ENCODE measurements around the gene SAMD4A. TPM values are rescaled to one million over a fixed set of nuclear protein-coding genes. Genes with fewer than 3 reads are reported as not detected.

The SAMD4A gene
- total RNA-seq, 1 experiment from 2014 or later: 18.3 TPM

- peak in 1 of 2 experiments; percentile 35 for DNase-seq
- H4K20me1 ChIP-seq (ENCODE audit: insufficient read depth): no peaks in the 10 kb centered on the region
- no peak overlapping the region for H2AFZ ChIP-seq
- no TSS peak for BruUV-seq (replicated peaks)
- intact Hi-C loops (cut with micrococcal nuclease; ENCODE audit: unreplicated experiment): no loop called here
- no peak for TF ChIP-seq CTCF (conservative IDR thresholded peaks at IDR 0.05)
- no peak for TF ChIP-seq EZH2 (IDR thresholded peaks at IDR 0.05; ENCODE audit: low read depth)
- no peaks in the 10 kb centered on the region for H3K79me2 ChIP-seq (ENCODE audit: low read depth)
- no peaks in the 10 kb centered on the region for H3K36me3 ChIP-seq (ENCODE audit: low read depth)
- POLR2A ChIA-PET (ENCODE audit: unreplicated experiment): no interaction called here
- H3K4me3 ChIP-seq: no peak overlapping the region
- no peak overlapping the region for H3K27ac ChIP-seq
- no peaks in the 10 kb centered on the region for H3F3A ChIP-seq (ENCODE audit: insufficient read depth, low read depth)
- H3K4me1 ChIP-seq (replicated peaks; ENCODE audit: insufficient read depth): no peaks in the 10 kb centered on the region
- no peaks in the 10 kb centered on the region for H3K27me3 ChIP-seq (ENCODE audit: insufficient read depth, low read depth)
- no peaks in the 10 kb centered on the region for H3K9me3 ChIP-seq (ENCODE audit: insufficient read depth, low read depth)
- H3K9me2 ChIP-seq (ENCODE audit: insufficient read depth): no peaks in the 10 kb centered on the region
- H3K4me2 ChIP-seq: no peak overlapping the region
- CTCF ChIA-PET: no interaction called here
Measured at GRCh38 chr14:54697803-54698202, 130.9 kb downstream of the SAMD4A start.

GRCh38 chr14:54698501-54698900 is 131.6 kb downstream of the SAMD4A start:
- intact Hi-C loops (cut with micrococcal nuclease; ENCODE audit: unreplicated experiment): no loop called here
- no peak overlapping the region for H3K4me2 ChIP-seq
- no peaks in the 10 kb centered on the region; the same call in 1 of the 2 replicates for H4K20me1 ChIP-seq (ENCODE audit: insufficient read depth)
- no peak overlapping the region for H3K4me3 ChIP-seq
- H3K27me3 ChIP-seq (ENCODE audit: insufficient read depth, low read depth): no peaks in the 10 kb centered on the region
- no peaks in the 10 kb centered on the region for H3K9me2 ChIP-seq (ENCODE audit: insufficient read depth)
- H3K4me1 ChIP-seq (replicated peaks; ENCODE audit: insufficient read depth): no peaks in the 10 kb centered on the region
- ChIA-PET POLR2A (ENCODE audit: unreplicated experiment) (no interaction called here), CTCF (no interaction called here)
- no peaks in the 10 kb centered on the region for H3K9me3 ChIP-seq (ENCODE audit: insufficient read depth, low read depth)
- H2AFZ ChIP-seq: no peak overlapping the region
- no peaks in the 10 kb centered on the region for H3F3A ChIP-seq (ENCODE audit: insufficient read depth, low read depth)
- no peak for TF ChIP-seq EZH2 (IDR thresholded peaks at IDR 0.05; ENCODE audit: low read depth)
- no peak for TF ChIP-seq CTCF (conservative IDR thresholded peaks at IDR 0.05)
- no peak for DNase-seq
- BruUV-seq (replicated peaks): no TSS peak
- H3K27ac ChIP-seq: no peak overlapping the region
- H3K36me3 ChIP-seq (ENCODE audit: low read depth): no peaks in the 10 kb centered on the region
- H3K79me2 ChIP-seq (ENCODE audit: low read depth): no peaks in the 10 kb centered on the region

- no peak for TF ChIP-seq EZH2 (IDR thresholded peaks at IDR 0.05; ENCODE audit: low read depth)
- TF ChIP-seq CTCF (conservative IDR thresholded peaks at IDR 0.05): no peak
- Histone ChIP-seq H4K20me1 (ENCODE audit: insufficient read depth) (no peaks in the 10 kb centered on the region; the same call in 1 of the 2 replicates), H3K9me2 (ENCODE audit: insufficient read depth) (no peaks in the 10 kb centered on the region), H3K27me3 (ENCODE audit: insufficient read depth, low read depth) (no peaks in the 10 kb centered on the region), H3K36me3 (ENCODE audit: low read depth) (no peaks in the 10 kb centered on the region), H3K79me2 (ENCODE audit: low read depth) (no peaks in the 10 kb centered on the region), H3F3A (ENCODE audit: insufficient read depth, low read depth) (no peaks in the 10 kb centered on the region), H3K4me3 (no peak overlapping the region), H3K4me1 (replicated peaks; ENCODE audit: insufficient read depth) (no peaks in the 10 kb centered on the region), H3K9me3 (ENCODE audit: insufficient read depth, low read depth) (no peaks in the 10 kb centered on the region), H2AFZ (no peak overlapping the region), H3K4me2 (no peak overlapping the region), H3K27ac (no peak overlapping the region)
- no peak for DNase-seq
- no TSS peak for BruUV-seq (replicated peaks)
- intact Hi-C loops (cut with micrococcal nuclease; ENCODE audit: unreplicated experiment): no loop called here
- CTCF ChIA-PET: no interaction called here
- POLR2A ChIA-PET (ENCODE audit: unreplicated experiment): no interaction called here
Measured at GRCh38 chr14:54698966-54699530, 132.1 kb downstream of the SAMD4A start.

Data from PC-9 (cell line).